Measurements from ENCODE around the gene VWC2L. TPM values are rescaled to one million over a fixed set of nuclear protein-coding genes. Genes with fewer than 3 reads are reported as not detected.

Gene VWC2L
- total RNA-seq, 2 donors from 2014 or later: not detected

GRCh38 chr2:214533541-214533940, 122.7 kb downstream of the VWC2L start:
- Mint-ChIP-seq H3K9me3 (no peaks in the 10 kb centered on the region), H3K27ac (no peak overlapping the region), H3K4me3 (no peak overlapping the region), H3K4me1 (no peaks in the 10 kb centered on the region), H3K27me3 (ENCODE audit: insufficient read depth) (no peaks in the 10 kb centered on the region), H3K36me3 (ENCODE audit: low read depth) (no peaks in the 10 kb centered on the region)
- TF ChIP-seq CTCF (conservative IDR thresholded peaks at IDR 0.05): no peak
- Histone ChIP-seq H3K36me3 (ENCODE audit: control insufficient read depth, insufficient read depth, low read length) (no peaks in the 10 kb centered on the region), H3K27me3 (ENCODE audit: control insufficient read depth, insufficient read depth, low read length, poor library complexity, severe bottlenecking) (no peaks in the 10 kb centered on the region), H3K9me3 (ENCODE audit: control insufficient read depth, low read length) (no peaks in the 10 kb centered on the region), H3K9ac (ENCODE audit: extremely low read depth, low read length, poor library complexity, severe bottlenecking) (no peak overlapping the region), H3K4me3 (ENCODE audit: low read length) (no peak overlapping the region), H3K27ac (ENCODE audit: low read depth, low read length) (no peak overlapping the region), H3K4me1 (ENCODE audit: control insufficient read depth, insufficient read depth, low read length) (no peaks in the 10 kb centered on the region)
- DNase-seq: no peak
- WGBS, 2 experiments (ENCODE audit: insufficient coverage in 1 of 2, insufficient read length in 1 of 2): 89 to 100% methylated on average over 1 to 3 of the region's 3 CpGs

DNA sequence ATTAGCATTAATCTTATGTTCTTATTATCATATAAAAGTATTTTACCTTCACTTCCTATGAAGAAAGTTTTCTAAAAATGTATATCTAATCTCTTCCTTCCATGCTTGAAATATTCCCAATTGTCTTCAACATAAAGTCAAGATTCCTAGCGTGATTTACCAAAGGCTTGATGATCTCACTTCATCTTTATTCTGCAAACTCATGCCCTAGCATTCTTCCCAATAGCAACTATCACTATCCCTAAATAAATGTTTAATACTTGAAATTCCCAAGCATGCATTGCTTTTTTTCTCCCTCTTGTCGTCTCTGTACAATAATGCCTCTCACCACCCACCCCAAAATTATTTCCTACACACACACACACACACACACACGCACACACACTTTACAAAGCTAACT, 125.8 kb downstream of the VWC2L start:
- TF ChIP-seq CTCF (conservative IDR thresholded peaks at IDR 0.05): no peak
- Histone ChIP-seq H3K27me3 (ENCODE audit: control insufficient read depth, insufficient read depth, low read length, poor library complexity, severe bottlenecking) (no peaks in the 10 kb centered on the region), H3K27ac (ENCODE audit: low read depth, low read length) (no peak overlapping the region), H3K4me3 (ENCODE audit: low read length) (no peak overlapping the region), H3K4me1 (ENCODE audit: control insufficient read depth, insufficient read depth, low read length) (no peaks in the 10 kb centered on the region), H3K9ac (ENCODE audit: extremely low read depth, low read length, poor library complexity, severe bottlenecking) (no peak overlapping the region), H3K36me3 (ENCODE audit: control insufficient read depth, insufficient read depth, low read length) (no peaks in the 10 kb centered on the region), H3K9me3 (ENCODE audit: control insufficient read depth, low read length) (no peaks in the 10 kb centered on the region)
- no peaks in the 10 kb centered on the region for H3K4me1 Mint-ChIP-seq
- H3K27ac Mint-ChIP-seq: no peak overlapping the region
- WGBS, 2 experiments (ENCODE audit: insufficient coverage in 1 of 2, insufficient read length in 1 of 2): 85 to 87% methylated on average over 2 to 3 of the region's 3 CpGs
- no peaks in the 10 kb centered on the region for H3K27me3 Mint-ChIP-seq (ENCODE audit: insufficient read depth)
- no peaks in the 10 kb centered on the region for H3K36me3 Mint-ChIP-seq (ENCODE audit: low read depth)
- H3K4me3 Mint-ChIP-seq: no peak overlapping the region
- H3K9me3 Mint-ChIP-seq: no peaks in the 10 kb centered on the region
- no peak for DNase-seq

DNA sequence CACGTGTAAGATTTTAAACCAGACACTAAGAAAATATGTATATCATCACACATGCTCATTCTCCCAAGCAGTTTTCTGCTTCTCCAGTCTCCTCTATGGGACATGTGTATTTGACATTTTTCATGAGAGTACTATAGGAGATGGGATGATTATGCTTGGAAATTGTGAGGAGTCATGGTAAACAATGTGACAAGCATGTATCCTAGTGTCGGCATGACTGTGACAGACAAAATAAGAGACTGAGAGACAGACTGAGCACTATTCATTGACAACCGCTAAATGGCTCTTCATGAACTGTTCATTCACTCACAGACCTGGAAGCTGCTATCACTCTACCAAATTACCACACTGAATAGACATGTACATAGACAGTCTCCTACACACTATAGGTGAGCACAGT, 127.1 kb downstream of the VWC2L start:
- WGBS, 2 experiments (ENCODE audit: insufficient coverage in 1 of 2, insufficient read length in 1 of 2): 50 to 64% methylated on average over 2 to 3 of the region's 3 CpGs

More for the DNA sequence above, 127.1 kb downstream of the VWC2L start:
- Mint-ChIP-seq H3K27ac (no peak overlapping the region), H3K27me3 (ENCODE audit: insufficient read depth) (no peaks in the 10 kb centered on the region), H3K9me3 (no peaks in the 10 kb centered on the region), H3K4me3 (no peak overlapping the region), H3K4me1 (no peaks in the 10 kb centered on the region), H3K36me3 (ENCODE audit: low read depth) (no peaks in the 10 kb centered on the region)
- Histone ChIP-seq H3K4me1 (ENCODE audit: control insufficient read depth, insufficient read depth, low read length) (no peaks in the 10 kb centered on the region), H3K36me3 (ENCODE audit: control insufficient read depth, insufficient read depth, low read length) (no peaks in the 10 kb centered on the region), H3K27ac (ENCODE audit: low read depth, low read length) (no peak overlapping the region), H3K4me3 (ENCODE audit: low read length) (no peak overlapping the region), H3K27me3 (ENCODE audit: control insufficient read depth, insufficient read depth, low read length, poor library complexity, severe bottlenecking) (no peaks in the 10 kb centered on the region), H3K9me3 (ENCODE audit: control insufficient read depth, low read length) (no peaks in the 10 kb centered on the region), H3K9ac (ENCODE audit: extremely low read depth, low read length, poor library complexity, severe bottlenecking) (no peak overlapping the region)
- DNase-seq: no peak
- no peak for TF ChIP-seq CTCF (conservative IDR thresholded peaks at IDR 0.05)

Data from endodermal cell (in vitro differentiated cells).